ENCODE data around the gene FXYD3.
A peak's percentile ranks its signal among the peaks of the same experiment; 100 is the strongest.

Gene FXYD3

DNA sequence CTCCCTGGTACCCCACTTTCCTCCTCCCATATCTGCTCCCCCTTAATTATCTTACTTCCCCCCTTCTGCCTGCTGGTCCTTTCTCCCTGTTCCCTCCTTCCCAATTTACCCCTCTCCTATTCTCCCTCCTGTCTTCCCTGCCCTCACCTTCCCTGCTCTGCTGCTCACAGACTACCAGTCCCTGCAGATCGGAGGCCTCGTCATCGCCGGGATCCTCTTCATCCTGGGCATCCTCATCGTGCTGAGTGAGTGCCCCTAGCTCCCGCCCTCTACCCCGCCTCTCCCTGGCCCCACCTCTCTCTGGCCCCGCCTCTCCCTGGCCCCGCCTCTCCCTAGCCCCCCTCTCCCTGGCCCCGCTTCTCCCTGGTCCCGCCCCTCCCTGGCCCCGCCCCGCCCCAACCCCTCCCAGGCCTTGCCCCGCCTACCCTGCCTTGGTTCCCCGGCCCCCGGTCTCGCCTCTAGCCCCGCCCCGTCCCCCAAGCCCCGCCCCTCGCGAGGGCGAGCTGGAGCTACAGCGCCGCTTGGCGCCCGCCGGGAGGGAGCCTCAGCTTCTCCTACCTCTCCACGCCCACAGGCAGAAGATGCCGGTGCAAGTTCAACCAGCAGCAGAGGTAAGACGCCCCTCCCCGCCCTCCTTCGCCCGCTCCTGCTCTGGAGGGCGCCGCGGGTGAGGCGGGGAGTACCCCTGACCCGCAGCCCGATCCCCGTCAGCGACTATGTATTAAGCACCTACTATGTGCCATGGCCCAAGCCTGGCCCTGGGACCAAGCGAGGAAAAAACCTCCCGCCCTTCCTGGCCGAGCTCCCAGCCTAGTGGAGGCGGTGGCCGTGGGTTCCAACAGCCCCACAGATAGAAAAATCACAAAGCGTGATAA, 25.6 kb downstream of the FXYD3 start:
- H3K4me1 ChIP-seq (ENCODE audit: low read length) = peaks cover 15% of the 10 kb centered on the region
- peak overlapping the region; percentile 79 for H3K4me3 ChIP-seq (ENCODE audit: low read length)
- H4K20me1 ChIP-seq (ENCODE audit: insufficient read depth, low read length) = no peaks in the 10 kb centered on the region
- H3K9me3 ChIP-seq (ENCODE audit: insufficient read depth, low read length) = no peaks in the 10 kb centered on the region
- no peak overlapping the region for H3K27ac ChIP-seq (ENCODE audit: low read length)
- peaks cover 37% of the 10 kb centered on the region for H3K27me3 ChIP-seq (ENCODE audit: low read depth, low read length)
- peak overlapping the region; percentile 99 for H3K4me2 ChIP-seq (ENCODE audit: low read length)
- H3K79me2 ChIP-seq (ENCODE audit: low read length) = no peaks in the 10 kb centered on the region
- H3K9ac ChIP-seq (ENCODE audit: low read length) = peak overlapping the region; percentile 58; the same call in 1 of the 2 replicates
- H2AFZ ChIP-seq (ENCODE audit: low read depth, low read length) = peak overlapping the region; percentile 78
- no peaks in the 10 kb centered on the region for H3K36me3 ChIP-seq (replicated peaks; ENCODE audit: low read depth, low read length)
- TF ChIP-seq CTCF (IDR thresholded peaks at IDR 0.05; ENCODE audit: low read depth, low read length) (peak; percentile 51), EZH2phosphoT487 (IDR thresholded peaks at IDR 0.05; ENCODE audit: low read depth) (no peak)

GRCh38 chr19:35141837-35142605, 26.4 kb downstream of the FXYD3 start:
- Histone ChIP-seq H3K79me2 (ENCODE audit: low read length) (no peaks in the 10 kb centered on the region), H4K20me1 (ENCODE audit: insufficient read depth, low read length) (no peaks in the 10 kb centered on the region), H3K27me3 (ENCODE audit: low read depth, low read length) (peaks cover 29% of the 10 kb centered on the region), H3K9me3 (ENCODE audit: insufficient read depth, low read length) (no peaks in the 10 kb centered on the region), H3K4me3 (ENCODE audit: low read length) (peak overlapping the region; percentile 79), H2AFZ (ENCODE audit: low read depth, low read length) (peak overlapping the region; percentile 78), H3K36me3 (replicated peaks; ENCODE audit: low read depth, low read length) (no peaks in the 10 kb centered on the region), H3K4me1 (ENCODE audit: low read length) (peaks cover 15% of the 10 kb centered on the region), H3K27ac (ENCODE audit: low read length) (no peak overlapping the region), H3K9ac (ENCODE audit: low read length) (peak overlapping the region; percentile 58; the same call in 1 of the 2 replicates), H3K4me2 (ENCODE audit: low read length) (peak overlapping the region; percentile 99)
- TF ChIP-seq EZH2phosphoT487 (IDR thresholded peaks at IDR 0.05; ENCODE audit: low read depth) (no peak), CTCF (IDR thresholded peaks at IDR 0.05; ENCODE audit: low read depth, low read length) (no peak)

GRCh38 chr19:35142606-35143230, 27.1 kb downstream of the FXYD3 start:
- Histone ChIP-seq H3K4me1 (ENCODE audit: low read length) (peaks cover 15% of the 10 kb centered on the region), H3K9ac (ENCODE audit: low read length) (no peak overlapping the region; the same call in 1 of the 2 replicates), H3K4me3 (ENCODE audit: low read length) (peak overlapping the region; percentile 79; the same call in 1 of the 2 replicates)

More at GRCh38 chr19:35142606-35143230, 27.1 kb downstream of the FXYD3 start:
- Histone ChIP-seq H3K9me3 (ENCODE audit: insufficient read depth, low read length) (no peaks in the 10 kb centered on the region), H4K20me1 (ENCODE audit: insufficient read depth, low read length) (no peaks in the 10 kb centered on the region), H3K4me2 (ENCODE audit: low read length) (peak overlapping the region; percentile 99), H2AFZ (ENCODE audit: low read depth, low read length) (no peak overlapping the region), H3K36me3 (replicated peaks; ENCODE audit: low read depth, low read length) (no peaks in the 10 kb centered on the region), H3K27ac (ENCODE audit: low read length) (no peak overlapping the region), H3K27me3 (ENCODE audit: low read depth, low read length) (peaks cover 24% of the 10 kb centered on the region), H3K79me2 (ENCODE audit: low read length) (no peaks in the 10 kb centered on the region)
- TF ChIP-seq CTCF (IDR thresholded peaks at IDR 0.05; ENCODE audit: low read depth, low read length) (peak; percentile 39), EZH2phosphoT487 (IDR thresholded peaks at IDR 0.05; ENCODE audit: low read depth) (no peak)

Data from OCI-LY3 (cell line).